Osteocyte (in vitro differentiated cells): ENCODE results near the gene CAMK1D. TPM values are rescaled to one million over a fixed set of nuclear protein-coding genes. Genes with fewer than 3 reads are reported as not detected.
"Not testable (repeated sequence)": the region's sequence is repeated elsewhere in the genome, so short reads cannot be mapped to it uniquely, and the experiment has no call there.

Source experiments
- DNase-seq: peaks from one replicate; pipeline ENCODE4 v3.0.0; 2021; ENCODE audit warnings: mixed read lengths; ENCODE audit not compliant: unreplicated experiment; ENCODE audit errors: extremely low spot score
- H3K27ac Mint-ChIP-seq: one replicate; pipeline ENCODE4 v1.8.0; 2021; ENCODE audit warnings: mild to moderate bottlenecking, mixed read lengths; ENCODE audit not compliant: unreplicated experiment
- H3K27me3 Mint-ChIP-seq: one replicate; pipeline ENCODE4 v1.8.0; 2021; ENCODE audit warnings: mixed read lengths; ENCODE audit not compliant: unreplicated experiment
- H3K36me3 Mint-ChIP-seq: one replicate; pipeline ENCODE4 v1.8.0; 2021; ENCODE audit warnings: mixed read lengths; ENCODE audit not compliant: unreplicated experiment
- H3K4me1 Mint-ChIP-seq: one replicate; pipeline ENCODE4 v1.8.0; 2021; ENCODE audit warnings: mixed read lengths; ENCODE audit not compliant: unreplicated experiment
- H3K4me3 Mint-ChIP-seq: one replicate; pipeline ENCODE4 v1.8.0; 2021; ENCODE audit warnings: mild to moderate bottlenecking, moderate library complexity, mixed read lengths; ENCODE audit not compliant: unreplicated experiment
- H3K9me3 Mint-ChIP-seq: one replicate; pipeline ENCODE4 v1.8.0; 2021; ENCODE audit warnings: mixed read lengths; ENCODE audit not compliant: unreplicated experiment
- CTCF ChIP-seq: fragments of 200-600 bp; sonication (generic); IDR thresholded peaks from 2 replicates; pipeline ENCODE4 v1.5.0; 2021; ENCODE audit warnings: antibody characterized with exemption, mild to moderate bottlenecking, moderate library complexity
- long read RNA-seq: library from polyadenylated mRNA; unstranded; transcript quantifications from one replicate; pipeline ENCODE4 v2.0.0, GENCODE V29; 2021
- total RNA-seq: library from RNA; stranded (reverse); gene quantifications from 2 replicates; pipeline ENCODE4 v1.2.1, GENCODE V29; 2021

Gene CAMK1D
- 13.7 and 15.8 TPM in 2 replicates for total RNA-seq
- long read RNA-seq, partial matches to known transcripts: 2 of 16 reads
- long read RNA-seq, other reads (novel, unspliced or antisense): 14 of 16 reads

GRCh38 chr10:12348870-12349628, at the start of gene CAMK1D:
Gene CAMK1D (plus strand): TSS chr10:12349547.
- peak within 1 kb of the TSS; percentile 89 for H3K27ac Mint-ChIP-seq
- DNase-seq: peak; percentile 92
- H3K9me3 Mint-ChIP-seq: no peaks in the 10 kb centered on the region
- H3K27me3 Mint-ChIP-seq: no peaks in the 10 kb centered on the region
- peak; percentile 49 for TF ChIP-seq CTCF
- no peaks in the 10 kb centered on the region for H3K36me3 Mint-ChIP-seq
- H3K4me1 Mint-ChIP-seq: peaks cover 28% of the 10 kb centered on the region
- peak within 1 kb of the TSS; percentile 97 for H3K4me3 Mint-ChIP-seq

- H3K36me3 Mint-ChIP-seq, H3K4me3 Mint-ChIP-seq, DNase-seq, H3K27me3 Mint-ChIP-seq, H3K4me1 Mint-ChIP-seq, H3K9me3 Mint-ChIP-seq, H3K27ac Mint-ChIP-seq: not testable (repeated sequence)
Measured at GRCh38 chr10:12301036-12301435, 48.3 kb upstream of the CAMK1D start.

GRCh38 chr10:12308057-12308456, 41.3 kb upstream of the CAMK1D start:
- no peaks in the 10 kb centered on the region for H3K4me1 Mint-ChIP-seq
- no peaks in the 10 kb centered on the region for H3K36me3 Mint-ChIP-seq
- no peaks in the 10 kb centered on the region for H3K9me3 Mint-ChIP-seq
- H3K4me3 Mint-ChIP-seq: no peak overlapping the region
- no peak overlapping the region for H3K27ac Mint-ChIP-seq
- TF ChIP-seq CTCF: no peak
- no peak for DNase-seq
- peaks cover 3% of the 10 kb centered on the region for H3K27me3 Mint-ChIP-seq

GRCh38 chr10:12308736-12309375, 40.5 kb upstream of the CAMK1D start:
- H3K4me1 Mint-ChIP-seq: no peaks in the 10 kb centered on the region
- H3K4me3 Mint-ChIP-seq: no peak overlapping the region
- TF ChIP-seq CTCF: no peak
- no peak for DNase-seq
- peaks cover 3% of the 10 kb centered on the region for H3K27me3 Mint-ChIP-seq
- no peak overlapping the region for H3K27ac Mint-ChIP-seq
- no peaks in the 10 kb centered on the region for H3K9me3 Mint-ChIP-seq
- no peaks in the 10 kb centered on the region for H3K36me3 Mint-ChIP-seq

GRCh38 chr10:12309783-12310182, 39.6 kb upstream of the CAMK1D start:
- H3K4me3 Mint-ChIP-seq, DNase-seq, H3K9me3 Mint-ChIP-seq, H3K27me3 Mint-ChIP-seq, H3K4me1 Mint-ChIP-seq, H3K27ac Mint-ChIP-seq, H3K36me3 Mint-ChIP-seq: not testable (repeated sequence)

GRCh38 chr10:12314836-12315235, 34.5 kb upstream of the CAMK1D start:
- H3K36me3 Mint-ChIP-seq: no peaks in the 10 kb centered on the region
- TF ChIP-seq CTCF: no peak
- no peaks in the 10 kb centered on the region for H3K4me1 Mint-ChIP-seq
- H3K9me3 Mint-ChIP-seq: no peaks in the 10 kb centered on the region
- H3K27ac Mint-ChIP-seq: no peak overlapping the region
- H3K27me3 Mint-ChIP-seq: peaks cover 3% of the 10 kb centered on the region
- no peak overlapping the region for H3K4me3 Mint-ChIP-seq
- DNase-seq: no peak
